K562 (cell line): ENCODE measurements around the gene LRRC61. TPM values are rescaled to one million over a fixed set of nuclear protein-coding genes. Genes with fewer than 3 reads are reported as not detected.

Source experiments
- BCOR ChIP-seq: fragments of 450-650 bp; IDR thresholded peaks from 2 replicates; pipeline ENCODE4 v1.6.1; 2016
- HDGF ChIP-seq: fragments of 450-650 bp; IDR thresholded peaks from 2 replicates; pipeline ENCODE4 v1.6.1; 2016
- KLF13 ChIP-seq: fragments of 450-650 bp; IDR thresholded peaks from 2 replicates; pipeline ENCODE4 v1.6.1; 2016; ENCODE audit warnings: missing genetic modification characterization, low read depth, mild to moderate bottlenecking, missing compliant biosample characterization, moderate library complexity, borderline replicate concordance
- NFXL1 ChIP-seq: fragments of 450-650 bp; formaldehyde crosslinking; IDR thresholded peaks from 2 replicates; pipeline ENCODE4 v1.4.0; 2021; ENCODE audit warnings: mild to moderate bottlenecking
- NRF1 ChIP-seq, 2 experiments: fragments of 450-650 bp; IDR thresholded peaks in 1 of 2; conservative IDR thresholded peaks in 1 of 2; 2 replicates each; pipeline ENCODE4 v1.6.1; 2014; ENCODE audit warnings: mild to moderate bottlenecking in 2 of 2
- SAP30 ChIP-seq: fragments of 200-600 bp; sonication (generic); IDR thresholded peaks from 2 replicates; pipeline ENCODE4 v1.6.1; 2012; ENCODE audit warnings: borderline replicate concordance, low read depth, mild to moderate bottlenecking, moderate library complexity, low read length, control low read depth, inconsistent platforms; ENCODE audit not compliant: insufficient read depth, poor library complexity, severe bottlenecking
- polyA plus RNA-seq, 8 experiments: library from polyadenylated mRNA; depleted of rRNA in 4 of 8; stranded (reverse) in 5 of 8; unstranded in 3 of 8; fragments of >200 nt; fragmentation: Nextera tagmentation in 2 of 8; fragmentation: Illumina TruSeq in 1 of 8; extraction: Ambion mirVana in 2 of 8; extraction: Trizol in 1 of 8; gene quantifications; 2 replicates each; pipeline versions ENCODE4 v1.2.1 to v1.2.3, GENCODE V29; 2011 to 2014; ENCODE audit warnings: inconsistent platforms in 1 of 8, missing spikeins in 1 of 8
- total RNA-seq, 7 experiments: library from RNA; depleted of rRNA in 6 of 7; stranded (reverse); fragments of >200 nt in 6 of 7; fragmentation: Illumina TruSeq in 2 of 7; extraction: Trizol in 2 of 7; gene quantifications; 2 replicates each; pipeline versions ENCODE4 v1.2.1 to v1.2.3, GENCODE V29; 2011 to 2021; ENCODE audit warnings: low replicate concordance in 1 of 7
- TF ChIP-seq, protein P1 (sequence below): fragments of 200-800 bp; sonication (Bioruptor generic); IDR thresholded peaks from 2 replicates; pipeline ENCODE4 v1.6.1; 2016; ENCODE audit warnings: missing genetic modification characterization, missing compliant biosample characterization
- TF ChIP-seq, protein P2 (sequence below): sonication (generic); formaldehyde crosslinking; IDR thresholded peaks from 2 replicates; pipeline ENCODE4 v1.9.0; 2022; ENCODE audit warnings: mild to moderate bottlenecking, missing genetic modification reagents
- TF ChIP-seq, protein P3 (sequence below), 2 experiments: fragments of 450-650 bp in 1 of 2; sonication (generic) in 1 of 2; formaldehyde crosslinking in 1 of 2; IDR thresholded peaks; 2 replicates each; pipeline versions ENCODE4 v1.7.1 to v1.9.0; 2016 to 2022; ENCODE audit warnings: inconsistent platforms in 1 of 2, mild to moderate bottlenecking in 1 of 2, missing genetic modification reagents in 1 of 2

LRRC61 gene
- total and polyA plus RNA-seq, 9 of the 15 experiments (the other 6 are each of a cell fraction or from before 2014, with no cell fraction given), result 1.3 to 55.2 (median 35.2) TPM

DNA sequence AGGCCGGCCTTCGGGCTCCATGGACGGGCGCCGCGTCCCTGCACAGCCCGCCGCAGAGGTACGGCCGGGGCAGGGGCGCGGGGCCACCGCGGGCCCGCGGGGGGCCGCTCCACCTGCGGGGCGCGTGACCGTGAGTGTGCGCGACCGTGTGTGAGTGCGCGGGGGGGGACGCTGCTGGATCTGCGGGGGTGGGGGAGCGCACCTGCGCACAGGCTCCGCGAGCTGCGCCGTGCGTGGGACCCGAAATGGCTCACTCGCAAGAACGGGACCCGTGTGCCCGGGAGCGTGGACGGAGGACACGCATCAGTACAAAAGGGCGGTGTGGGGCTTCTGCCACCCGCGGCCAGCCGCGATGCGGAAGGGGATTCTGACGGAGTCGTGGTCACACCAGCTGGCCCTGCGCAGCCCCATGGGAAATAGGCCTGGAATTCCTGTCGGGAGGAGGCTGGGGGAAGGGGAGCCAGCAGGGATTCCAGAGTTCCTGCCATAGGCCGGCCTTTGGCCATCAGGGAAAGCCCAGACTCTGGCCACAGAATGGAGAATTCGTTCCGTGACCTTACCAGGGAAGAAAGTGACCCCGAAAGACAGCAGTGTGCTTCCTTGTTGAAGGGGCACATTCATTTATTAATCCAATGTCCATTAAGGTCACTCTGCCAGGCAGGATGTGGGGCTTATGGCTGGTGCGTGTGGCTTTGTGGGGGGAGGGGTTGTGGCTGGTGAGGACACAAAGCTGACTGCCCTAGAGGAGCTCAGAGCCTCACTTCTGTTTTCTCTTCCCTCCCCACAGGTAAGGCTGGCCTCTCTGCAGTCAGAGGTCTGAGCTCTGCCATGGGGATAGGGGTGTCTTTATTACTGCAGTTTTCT is 46.0 kb downstream of the LRRC61 start (continued):
- TF ChIP-seq, protein P1, sequence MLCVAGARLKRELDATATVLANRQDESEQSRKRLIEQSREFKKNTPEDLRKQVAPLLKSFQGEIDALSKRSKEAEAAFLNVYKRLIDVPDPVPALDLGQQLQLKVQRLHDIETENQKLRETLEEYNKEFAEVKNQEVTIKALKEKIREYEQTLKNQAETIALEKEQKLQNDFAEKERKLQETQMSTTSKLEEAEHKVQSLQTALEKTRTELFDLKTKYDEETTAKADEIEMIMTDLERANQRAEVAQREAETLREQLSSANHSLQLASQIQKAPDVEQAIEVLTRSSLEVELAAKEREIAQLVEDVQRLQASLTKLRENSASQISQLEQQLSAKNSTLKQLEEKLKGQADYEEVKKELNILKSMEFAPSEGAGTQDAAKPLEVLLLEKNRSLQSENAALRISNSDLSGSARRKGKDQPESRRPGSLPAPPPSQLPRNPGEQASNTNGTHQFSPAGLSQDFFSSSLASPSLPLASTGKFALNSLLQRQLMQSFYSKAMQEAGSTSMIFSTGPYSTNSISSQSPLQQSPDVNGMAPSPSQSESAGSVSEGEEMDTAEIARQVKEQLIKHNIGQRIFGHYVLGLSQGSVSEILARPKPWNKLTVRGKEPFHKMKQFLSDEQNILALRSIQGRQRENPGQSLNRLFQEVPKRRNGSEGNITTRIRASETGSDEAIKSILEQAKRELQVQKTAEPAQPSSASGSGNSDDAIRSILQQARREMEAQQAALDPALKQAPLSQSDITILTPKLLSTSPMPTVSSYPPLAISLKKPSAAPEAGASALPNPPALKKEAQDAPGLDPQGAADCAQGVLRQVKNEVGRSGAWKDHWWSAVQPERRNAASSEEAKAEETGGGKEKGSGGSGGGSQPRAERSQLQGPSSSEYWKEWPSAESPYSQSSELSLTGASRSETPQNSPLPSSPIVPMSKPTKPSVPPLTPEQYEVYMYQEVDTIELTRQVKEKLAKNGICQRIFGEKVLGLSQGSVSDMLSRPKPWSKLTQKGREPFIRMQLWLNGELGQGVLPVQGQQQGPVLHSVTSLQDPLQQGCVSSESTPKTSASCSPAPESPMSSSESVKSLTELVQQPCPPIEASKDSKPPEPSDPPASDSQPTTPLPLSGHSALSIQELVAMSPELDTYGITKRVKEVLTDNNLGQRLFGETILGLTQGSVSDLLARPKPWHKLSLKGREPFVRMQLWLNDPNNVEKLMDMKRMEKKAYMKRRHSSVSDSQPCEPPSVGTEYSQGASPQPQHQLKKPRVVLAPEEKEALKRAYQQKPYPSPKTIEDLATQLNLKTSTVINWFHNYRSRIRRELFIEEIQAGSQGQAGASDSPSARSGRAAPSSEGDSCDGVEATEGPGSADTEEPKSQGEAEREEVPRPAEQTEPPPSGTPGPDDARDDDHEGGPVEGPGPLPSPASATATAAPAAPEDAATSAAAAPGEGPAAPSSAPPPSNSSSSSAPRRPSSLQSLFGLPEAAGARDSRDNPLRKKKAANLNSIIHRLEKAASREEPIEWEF (CRISPR knock-in tag), result no peak
- TF ChIP-seq, protein P2, sequence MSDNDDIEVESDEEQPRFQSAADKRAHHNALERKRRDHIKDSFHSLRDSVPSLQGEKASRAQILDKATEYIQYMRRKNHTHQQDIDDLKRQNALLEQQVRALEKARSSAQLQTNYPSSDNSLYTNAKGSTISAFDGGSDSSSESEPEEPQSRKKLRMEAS (CRISPR knock-in tag), result peak; percentile 51
- TF ChIP-seq NFXL1 (CRISPR knock-in tag), result no peak
- TF ChIP-seq HDGF, result 0 out of 2 replicates have a peak, but pooled peaks have one; percentile 68
- TF ChIP-seq SAP30, result peak; percentile 81
- peak; percentile 17; the same call in 1 of the 2 replicates for TF ChIP-seq BCOR
- TF ChIP-seq, protein P3, sequence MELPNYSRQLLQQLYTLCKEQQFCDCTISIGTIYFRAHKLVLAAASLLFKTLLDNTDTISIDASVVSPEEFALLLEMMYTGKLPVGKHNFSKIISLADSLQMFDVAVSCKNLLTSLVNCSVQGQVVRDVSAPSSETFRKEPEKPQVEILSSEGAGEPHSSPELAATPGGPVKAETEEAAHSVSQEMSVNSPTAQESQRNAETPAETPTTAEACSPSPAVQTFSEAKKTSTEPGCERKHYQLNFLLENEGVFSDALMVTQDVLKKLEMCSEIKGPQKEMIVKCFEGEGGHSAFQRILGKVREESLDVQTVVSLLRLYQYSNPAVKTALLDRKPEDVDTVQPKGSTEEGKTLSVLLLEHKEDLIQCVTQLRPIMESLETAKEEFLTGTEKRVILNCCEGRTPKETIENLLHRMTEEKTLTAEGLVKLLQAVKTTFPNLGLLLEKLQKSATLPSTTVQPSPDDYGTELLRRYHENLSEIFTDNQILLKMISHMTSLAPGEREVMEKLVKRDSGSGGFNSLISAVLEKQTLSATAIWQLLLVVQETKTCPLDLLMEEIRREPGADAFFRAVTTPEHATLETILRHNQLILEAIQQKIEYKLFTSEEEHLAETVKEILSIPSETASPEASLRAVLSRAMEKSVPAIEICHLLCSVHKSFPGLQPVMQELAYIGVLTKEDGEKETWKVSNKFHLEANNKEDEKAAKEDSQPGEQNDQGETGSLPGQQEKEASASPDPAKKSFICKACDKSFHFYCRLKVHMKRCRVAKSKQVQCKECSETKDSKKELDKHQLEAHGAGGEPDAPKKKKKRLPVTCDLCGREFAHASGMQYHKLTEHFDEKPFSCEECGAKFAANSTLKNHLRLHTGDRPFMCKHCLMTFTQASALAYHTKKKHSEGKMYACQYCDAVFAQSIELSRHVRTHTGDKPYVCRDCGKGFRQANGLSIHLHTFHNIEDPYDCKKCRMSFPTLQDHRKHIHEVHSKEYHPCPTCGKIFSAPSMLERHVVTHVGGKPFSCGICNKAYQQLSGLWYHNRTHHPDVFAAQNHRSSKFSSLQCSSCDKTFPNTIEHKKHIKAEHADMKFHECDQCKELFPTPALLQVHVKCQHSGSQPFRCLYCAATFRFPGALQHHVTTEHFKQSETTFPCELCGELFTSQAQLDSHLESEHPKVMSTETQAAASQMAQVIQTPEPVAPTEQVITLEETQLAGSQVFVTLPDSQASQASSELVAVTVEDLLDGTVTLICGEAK (IDR thresholded peaks at IDR 0.05), result peak; percentile 63
- TF ChIP-seq, protein P3 (CRISPR knock-in tag; IDR thresholded peaks at IDR 0.05), result 0 out of 2 replicates have a peak, but pooled peaks have one; percentile 10
- TF ChIP-seq NRF1 (conservative IDR thresholded peaks at IDR 0.05 in 1 of 2, IDR thresholded peaks at IDR 0.05 in 1 of 2), result peak; percentile 85 to 88
- no peak for TF ChIP-seq KLF13 (tag)
